ENCODE data around the gene MVB12B.

Gene MVB12B

DNA sequence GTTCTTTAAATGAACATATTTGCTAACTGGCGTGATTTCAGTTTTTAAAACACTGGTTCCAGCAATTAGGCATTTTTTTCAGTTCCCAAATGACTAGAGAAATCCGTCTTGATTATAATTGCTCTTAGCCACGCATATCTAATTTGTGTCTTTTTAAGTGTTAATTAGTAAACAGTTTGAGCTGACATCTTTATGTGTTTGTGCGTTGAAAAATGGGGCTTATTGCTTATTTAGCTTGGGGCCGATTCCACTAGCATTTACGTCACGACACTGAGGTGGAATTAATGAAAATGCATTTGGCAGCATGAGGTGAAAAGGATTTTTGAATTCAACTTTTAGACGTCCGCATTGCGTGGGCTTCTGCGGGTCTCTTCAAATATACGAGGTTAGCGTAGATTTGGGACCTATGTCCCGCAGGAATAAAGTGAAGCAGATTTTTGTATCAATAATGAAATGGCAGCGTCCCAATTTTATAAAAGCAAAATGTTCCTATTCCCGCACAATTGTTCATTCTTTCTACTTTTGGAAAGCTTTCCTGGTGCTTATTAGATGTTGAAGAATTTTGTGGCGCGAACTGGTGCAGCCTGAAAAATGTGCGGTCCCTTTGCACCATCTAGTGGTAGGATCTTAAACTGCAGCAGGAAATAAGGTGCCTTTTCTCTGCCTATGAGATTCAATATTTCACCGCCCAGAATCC is 164.4 kb downstream of the MVB12B start:
- Histone ChIP-seq H3K9me3 (ENCODE audit: severe bottlenecking) (no peaks in the 10 kb centered on the region), H3K36me3 (peaks cover 2% of the 10 kb centered on the region), H3K4me3 (ENCODE audit: low read depth, low read length) (no peak overlapping the region), H3K27ac (no peak overlapping the region), H3K27me3 (ENCODE audit: insufficient read depth, low read depth, severe bottlenecking) (no peaks in the 10 kb centered on the region)
- TF ChIP-seq, protein P1, sequence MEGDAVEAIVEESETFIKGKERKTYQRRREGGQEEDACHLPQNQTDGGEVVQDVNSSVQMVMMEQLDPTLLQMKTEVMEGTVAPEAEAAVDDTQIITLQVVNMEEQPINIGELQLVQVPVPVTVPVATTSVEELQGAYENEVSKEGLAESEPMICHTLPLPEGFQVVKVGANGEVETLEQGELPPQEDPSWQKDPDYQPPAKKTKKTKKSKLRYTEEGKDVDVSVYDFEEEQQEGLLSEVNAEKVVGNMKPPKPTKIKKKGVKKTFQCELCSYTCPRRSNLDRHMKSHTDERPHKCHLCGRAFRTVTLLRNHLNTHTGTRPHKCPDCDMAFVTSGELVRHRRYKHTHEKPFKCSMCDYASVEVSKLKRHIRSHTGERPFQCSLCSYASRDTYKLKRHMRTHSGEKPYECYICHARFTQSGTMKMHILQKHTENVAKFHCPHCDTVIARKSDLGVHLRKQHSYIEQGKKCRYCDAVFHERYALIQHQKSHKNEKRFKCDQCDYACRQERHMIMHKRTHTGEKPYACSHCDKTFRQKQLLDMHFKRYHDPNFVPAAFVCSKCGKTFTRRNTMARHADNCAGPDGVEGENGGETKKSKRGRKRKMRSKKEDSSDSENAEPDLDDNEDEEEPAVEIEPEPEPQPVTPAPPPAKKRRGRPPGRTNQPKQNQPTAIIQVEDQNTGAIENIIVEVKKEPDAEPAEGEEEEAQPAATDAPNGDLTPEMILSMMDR (IDR thresholded peaks at IDR 0.05; ENCODE audit: low read depth, low read length): peak; percentile 72
- DNase-seq: no peak

DNA sequence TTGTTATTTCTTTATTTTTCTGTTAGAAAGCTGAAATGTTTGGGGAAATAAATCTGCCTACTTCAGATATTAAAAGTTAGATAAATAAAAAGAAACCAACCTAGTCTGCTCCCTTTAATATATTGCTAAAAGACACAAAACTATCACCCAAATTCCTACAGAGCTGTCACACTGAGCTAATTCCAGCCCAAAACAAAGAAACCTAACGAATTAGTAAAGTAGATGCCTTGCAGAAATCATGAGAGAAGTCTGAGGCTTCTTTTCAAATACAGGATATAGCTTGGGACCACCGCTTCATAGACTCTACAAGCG is 164.9 kb downstream of the MVB12B start:
- Histone ChIP-seq H3K27ac (no peak overlapping the region), H3K4me3 (ENCODE audit: low read depth, low read length) (no peak overlapping the region), H3K27me3 (ENCODE audit: insufficient read depth, low read depth, severe bottlenecking) (no peaks in the 10 kb centered on the region), H3K9me3 (ENCODE audit: severe bottlenecking) (no peaks in the 10 kb centered on the region), H3K36me3 (peaks cover 2% of the 10 kb centered on the region)
- TF ChIP-seq, protein P1 (IDR thresholded peaks at IDR 0.05; ENCODE audit: low read depth, low read length): no peak
- no peak for DNase-seq

DNA sequence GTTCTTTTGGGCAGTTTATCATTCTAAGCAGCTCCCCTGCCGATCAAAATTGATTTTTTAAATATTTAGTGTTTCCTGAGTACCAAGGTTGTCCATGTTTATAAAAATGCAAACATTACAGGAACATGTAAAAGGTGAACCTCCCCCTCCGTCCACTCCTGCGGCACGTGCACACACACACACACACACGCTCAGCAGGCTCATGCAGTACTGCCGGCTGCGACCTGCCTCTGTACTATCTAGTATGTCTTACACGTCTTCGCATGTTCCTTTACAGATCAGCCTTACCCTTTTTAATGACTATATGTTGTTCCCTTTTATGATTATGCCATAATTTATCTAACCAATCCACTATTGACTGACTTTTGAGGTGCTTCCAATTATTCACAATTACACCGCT is 165.3 kb downstream of the MVB12B start:
- Histone ChIP-seq H3K27ac (no peak overlapping the region), H3K27me3 (ENCODE audit: insufficient read depth, low read depth, severe bottlenecking) (no peaks in the 10 kb centered on the region), H3K36me3 (peaks cover 2% of the 10 kb centered on the region), H3K4me3 (ENCODE audit: low read depth, low read length) (no peak overlapping the region), H3K9me3 (ENCODE audit: severe bottlenecking) (no peaks in the 10 kb centered on the region)
- DNase-seq: no peak
- TF ChIP-seq, protein P1 (IDR thresholded peaks at IDR 0.05; ENCODE audit: low read depth, low read length): no peak

DNA sequence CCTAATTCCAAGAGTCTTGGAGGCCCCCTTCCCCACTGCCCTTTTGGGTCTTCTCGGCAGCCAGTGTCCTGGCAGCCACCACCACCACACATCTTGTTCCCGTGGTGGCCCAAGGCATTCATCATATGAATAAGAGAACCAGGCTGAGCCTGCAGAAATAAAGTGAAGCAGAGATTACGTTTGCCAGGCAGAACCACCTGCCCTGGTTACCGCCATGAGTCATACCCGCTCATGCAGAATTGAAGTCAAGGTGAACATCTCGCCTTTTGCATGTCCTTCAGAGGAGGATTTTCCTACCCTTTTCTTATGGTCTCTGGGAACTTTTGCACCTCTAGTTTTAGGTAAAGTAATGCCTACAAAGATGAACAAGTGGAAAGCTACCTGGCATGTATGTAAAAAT is 167.6 kb downstream of the MVB12B start:
- DNase-seq: no peak
- TF ChIP-seq, protein P1 (IDR thresholded peaks at IDR 0.05; ENCODE audit: low read depth, low read length): no peak
- Histone ChIP-seq H3K27me3 (ENCODE audit: insufficient read depth, low read depth, severe bottlenecking) (no peaks in the 10 kb centered on the region), H3K27ac (no peak overlapping the region), H3K36me3 (no peaks in the 10 kb centered on the region; the same call in 1 of the 2 replicates), H3K9me3 (ENCODE audit: severe bottlenecking) (no peaks in the 10 kb centered on the region), H3K4me3 (ENCODE audit: low read depth, low read length) (no peak overlapping the region)

DNA sequence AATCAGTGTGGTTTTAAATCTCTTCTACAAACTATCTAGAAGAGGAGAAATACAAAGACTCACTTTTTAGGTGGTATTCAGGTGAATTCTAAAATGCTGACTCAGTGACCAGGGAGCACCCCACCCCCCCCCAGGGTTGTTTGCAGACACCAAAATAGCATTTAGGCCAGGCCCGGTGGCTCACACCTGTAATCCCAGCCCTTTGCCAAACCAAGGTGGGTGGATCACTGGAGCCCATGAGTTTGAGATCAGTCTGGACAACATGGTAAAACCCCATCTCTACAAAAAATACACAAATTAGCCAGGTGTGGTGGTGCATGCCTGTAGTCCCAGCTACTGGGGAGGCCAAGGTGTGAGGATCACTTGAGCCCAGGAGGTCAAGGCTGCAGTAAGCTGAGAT is 168.1 kb downstream of the MVB12B start:
- no peaks in the 10 kb centered on the region; the same call in 1 of the 2 replicates for H3K36me3 ChIP-seq

More for the DNA sequence above, 168.1 kb downstream of the MVB12B start:
- no peak for DNase-seq
- no peak overlapping the region for H3K4me3 ChIP-seq (ENCODE audit: low read depth, low read length)
- no peaks in the 10 kb centered on the region for H3K27me3 ChIP-seq (ENCODE audit: insufficient read depth, low read depth, severe bottlenecking)
- TF ChIP-seq, protein P1 (IDR thresholded peaks at IDR 0.05; ENCODE audit: low read depth, low read length): no peak
- no peaks in the 10 kb centered on the region for H3K9me3 ChIP-seq (ENCODE audit: severe bottlenecking)
- H3K27ac ChIP-seq: no peak overlapping the region
